Endothelial cell of umbilical vein (primary cell): ENCODE results near the gene SIDT1. TPM values are rescaled to one million over a fixed set of nuclear protein-coding genes. Genes with fewer than 3 reads are reported as not detected.

ENCODE experiments used
- BruUV-seq: library from RNA; stranded (reverse); fragments of 400-500 nt; replicated peaks from 2 replicates; lab custom pipeline; 2021; lab: Mats Ljungman, UMichigan
- CTCF ChIA-PET: fragments of 300-600, 350-600 bp; sonication (Branson Sonifier 250); formaldehyde crosslinking; loops from one replicate; lab custom pipeline; 2021; ENCODE audit warnings: antibody characterized with exemption, inconsistent platforms; lab: Charles Lee
- POLR2A ChIA-PET: fragments of 300-600, 350-600 bp; sonication (Branson Sonifier 250); formaldehyde crosslinking; loops from one replicate; lab custom pipeline; 2021; ENCODE audit warnings: antibody characterized with exemption, inconsistent platforms; lab: Charles Lee
- DNase-seq: peaks from one replicate; pipeline ENCODE4 v3.0.0-alpha.2; 2011; ENCODE audit warnings: low read depth, low spot score
- FAIRE-seq: peaks from 2 replicates; lab custom pipeline; 2011; peaks lifted over from hg19 to GRCh38; lab: Jason Lieb, UNC
- H2AFZ ChIP-seq: 2 replicates; pipeline ENCODE4 v1.6.0; 2012; ENCODE audit warnings: low read depth, low read length, control low read depth, inconsistent platforms
- H3K27ac ChIP-seq: 2 replicates; pipeline ENCODE4 v1.5.1; 2011; ENCODE audit warnings: low read depth, mild to moderate bottlenecking, control low read depth, low read length, moderate library complexity; ENCODE audit not compliant: insufficient read depth
- H3K27me3 ChIP-seq, 2 experiments: 2 replicates each; pipeline versions ENCODE4 v1.6.0 to v1.6.1; 2011; ENCODE audit warnings: low read length in 2 of 2, mixed read lengths in 1 of 2; ENCODE audit not compliant: control insufficient read depth in 2 of 2, insufficient read depth in 2 of 2
- H3K36me3 ChIP-seq, 2 experiments: 2 replicates in 1 of 2; 3 replicates in 1 of 2; pipeline ENCODE4 v1.5.1; 2011; ENCODE audit warnings: low read length in 2 of 2, mild to moderate bottlenecking in 1 of 2, moderate library complexity in 1 of 2; ENCODE audit not compliant: control insufficient read depth in 2 of 2, insufficient read depth in 2 of 2; ENCODE audit errors: extremely low read depth in 1 of 2
- H3K4me1 ChIP-seq: 3 replicates; pipeline ENCODE4 v1.5.1; 2011; ENCODE audit warnings: mild to moderate bottlenecking, low read length; ENCODE audit not compliant: control insufficient read depth, insufficient read depth; ENCODE audit errors: extremely low read depth
- H3K4me2 ChIP-seq: 2 replicates; pipeline ENCODE4 v1.6.1; 2011; ENCODE audit warnings: low read length, control low read depth, mixed read lengths; ENCODE audit not compliant: insufficient read depth
- H3K4me3 ChIP-seq, 3 experiments: fragments of 200-600 bp in 1 of 3; sonication (generic), shearing (Covaris generic) in 1 of 3; replicated peaks in 1 of 3; 2 replicates each; pipeline ENCODE4 v1.5.1; 2011 to 2016; ENCODE audit warnings: control low read depth in 3 of 3, low read length in 3 of 3, mild to moderate bottlenecking in 2 of 3, inconsistent platforms in 1 of 3, low read depth in 1 of 3, moderate library complexity in 1 of 3; ENCODE audit not compliant: insufficient read depth in 1 of 3
- H3K79me2 ChIP-seq: 2 replicates; pipeline ENCODE4 v1.6.0; 2012; ENCODE audit warnings: low read length, inconsistent platforms; ENCODE audit not compliant: control insufficient read depth, insufficient read depth
- H3K9ac ChIP-seq: replicated peaks from 2 replicates; pipeline ENCODE3; 2011; ENCODE audit warnings: low read length, control low read depth; ENCODE audit not compliant: insufficient read depth; ENCODE audit errors: extremely low read depth
- H3K9me1 ChIP-seq: replicated peaks from 3 replicates; pipeline ENCODE4 v1.6.0; 2011; ENCODE audit warnings: mild to moderate bottlenecking, low read length; ENCODE audit not compliant: control insufficient read depth, insufficient read depth; ENCODE audit errors: extremely low read depth
- H3K9me3 ChIP-seq: replicated peaks from 2 replicates; pipeline ENCODE4 v1.5.1; 2012; ENCODE audit warnings: low read length, inconsistent platforms; ENCODE audit not compliant: control insufficient read depth, insufficient read depth
- H4K20me1 ChIP-seq: replicated peaks from 2 replicates; pipeline ENCODE3; 2011; ENCODE audit warnings: mild to moderate bottlenecking, low read length; ENCODE audit not compliant: control insufficient read depth, insufficient read depth; ENCODE audit errors: extremely low read depth
- EZH2 ChIP-seq: IDR thresholded peaks from 2 replicates; pipeline ENCODE4 v1.6.1; 2012; ENCODE audit warnings: borderline replicate concordance, low read depth, mild to moderate bottlenecking, moderate library complexity, low read length, inconsistent platforms; ENCODE audit not compliant: severe bottlenecking
- FOS ChIP-seq: IDR thresholded peaks from 2 replicates; pipeline ENCODE4 v1.6.1; 2011; ENCODE audit warnings: mild to moderate bottlenecking, low read length, moderate library complexity, borderline replicate concordance; ENCODE audit not compliant: insufficient read depth
- GATA2 ChIP-seq: IDR thresholded peaks from 2 replicates; pipeline ENCODE4 v1.7.0; 2011; ENCODE audit warnings: low read depth, mild to moderate bottlenecking, moderate library complexity, mixed read lengths, low read length; ENCODE audit not compliant: insufficient read length, insufficient read depth
- JUN ChIP-seq: IDR thresholded peaks from 2 replicates; pipeline ENCODE4 v1.6.1; 2011; ENCODE audit warnings: borderline replicate concordance, low read depth; ENCODE audit not compliant: insufficient read length, insufficient read depth
- MYC ChIP-seq: IDR thresholded peaks from one replicate; pipeline ENCODE4 v1.6.1; 2011; ENCODE audit warnings: mild to moderate bottlenecking, low read depth, low read length
- POLR2A ChIP-seq: IDR thresholded peaks from 2 replicates; pipeline ENCODE4 v1.6.1; 2012; ENCODE audit warnings: low read depth, mild to moderate bottlenecking, control low read depth, low read length
- POLR2AphosphoS5 ChIP-seq: IDR thresholded peaks from 2 replicates; pipeline ENCODE4 v1.6.1; 2012; ENCODE audit warnings: low read depth, mild to moderate bottlenecking, control low read depth, low read length, moderate library complexity; ENCODE audit not compliant: insufficient read depth
- dilution Hi-C: fragments of 300-500 bp; cut with MboI; formaldehyde crosslinking; loops from one replicate; pipeline ENCODE4 v1.15.0; 2019; ENCODE audit warnings: low sequenced_read_pairs; ENCODE audit not compliant: extremely low pct_ligation_motif_present
- intact Hi-C: fragments of 100-400 bp; cut with micrococcal nuclease; formaldehyde crosslinking; loops from one replicate; pipeline ENCODE4 v1.10.0; 2022
- polyA plus RNA-seq, 4 experiments: library from polyadenylated mRNA; depleted of rRNA in 3 of 4; stranded (reverse) in 3 of 4; unstranded in 1 of 4; fragments of >200 nt; gene quantifications; 2 replicates each; pipeline versions ENCODE4 v1.2.1 to v1.2.3, GENCODE V29; 2011 to 2012; ENCODE audit warnings: missing spikeins in 1 of 4
- total RNA-seq: library from RNA; stranded (reverse); gene quantifications from 2 replicates; pipeline ENCODE4 v1.2.3, GENCODE V29; 2021
- TF ChIP-seq, protein P1 (sequence below): IDR thresholded peaks from 2 replicates; pipeline ENCODE4 v1.6.1; 2011; ENCODE audit not compliant: insufficient read depth, insufficient read length
- TF ChIP-seq, protein P2 (sequence below), 2 donors: IDR thresholded peaks; 1 replicate in 1 of 2; 2 replicates in 1 of 2; pipeline ENCODE4 v1.5.1; 2011; ENCODE audit warnings: low read length in 2 of 2, mild to moderate bottlenecking in 2 of 2, moderate library complexity in 2 of 2, control low read depth in 1 of 2, inconsistent platforms in 1 of 2, low read depth in 1 of 2; ENCODE audit not compliant: insufficient read depth in 1 of 2; ENCODE audit errors: extremely low read depth in 1 of 2

The SIDT1 gene
- total and polyA plus RNA-seq, 2 donors (not counting 3 experiments of a cell fraction or from before 2014, with no cell fraction given), result 0.07 TPM; not detected in 1

DNA sequence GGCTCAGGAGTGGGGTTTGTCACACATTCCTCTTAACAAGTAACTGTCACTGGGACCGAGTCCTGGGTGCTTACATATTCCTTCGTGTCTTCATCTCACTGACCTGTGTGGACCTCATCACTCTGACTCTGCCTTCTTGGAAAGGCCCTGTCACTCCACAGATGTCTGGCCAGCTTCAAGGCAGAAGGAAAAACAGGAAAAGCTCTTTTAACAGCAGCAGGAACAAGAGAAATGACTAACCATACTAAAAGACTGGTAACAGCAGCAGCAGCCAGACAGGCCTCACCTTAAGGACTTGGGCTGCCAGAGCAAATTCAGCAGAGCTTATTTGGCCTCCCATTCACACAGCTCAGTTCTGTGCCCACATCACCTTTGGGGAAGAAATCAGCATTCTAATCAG, 96.0 kb downstream of the SIDT1 start:
- FAIRE-seq, result peak; percentile 31
- no TSS peak for BruUV-seq
- no peaks in the 10 kb centered on the region for H3K9me1 ChIP-seq
- dilution Hi-C loops (no loop called here), intact Hi-C loops (loop anchor here (5.0 to 10.0 kb wide), 3 partner anchors 294 to 986 kb away; partner anchors contain the start of gene CCDC80)
- no peaks in the 10 kb centered on the region for H3K79me2 ChIP-seq
- H3K27ac ChIP-seq, result no peak overlapping the region
- H3K4me1 ChIP-seq, result peaks cover 4% of the 10 kb centered on the region
- H3K9ac ChIP-seq, result no peak overlapping the region
- H3K27me3 ChIP-seq, result peaks cover 14 to 20% of the 10 kb centered on the region in 2 experiments
- ChIA-PET POLR2A (no interaction called here), CTCF (interaction anchor here (0.8 to 5.2 kb wide), 12 partner anchors 8 to 446 kb away, joined by 3 to 71 read pairs (median 6); partner anchors contain the start of genes NAA50 and SPICE1)
- H4K20me1 ChIP-seq, result no peaks in the 10 kb centered on the region
- peak; percentile 70 for DNase-seq
- no peaks in the 10 kb centered on the region for H3K36me3 ChIP-seq
- peak overlapping the region; percentile 56 for H2AFZ ChIP-seq
- no peak overlapping the region for H3K4me2 ChIP-seq
- no peak for TF ChIP-seq GATA2
- TF ChIP-seq POLR2A, result no peak
- no peak for TF ChIP-seq JUN
- no peak for TF ChIP-seq EZH2
- TF ChIP-seq, protein P1, sequence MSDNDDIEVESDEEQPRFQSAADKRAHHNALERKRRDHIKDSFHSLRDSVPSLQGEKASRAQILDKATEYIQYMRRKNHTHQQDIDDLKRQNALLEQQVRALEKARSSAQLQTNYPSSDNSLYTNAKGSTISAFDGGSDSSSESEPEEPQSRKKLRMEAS, result no peak
- no peak for TF ChIP-seq POLR2AphosphoS5
- TF ChIP-seq, protein P2, sequence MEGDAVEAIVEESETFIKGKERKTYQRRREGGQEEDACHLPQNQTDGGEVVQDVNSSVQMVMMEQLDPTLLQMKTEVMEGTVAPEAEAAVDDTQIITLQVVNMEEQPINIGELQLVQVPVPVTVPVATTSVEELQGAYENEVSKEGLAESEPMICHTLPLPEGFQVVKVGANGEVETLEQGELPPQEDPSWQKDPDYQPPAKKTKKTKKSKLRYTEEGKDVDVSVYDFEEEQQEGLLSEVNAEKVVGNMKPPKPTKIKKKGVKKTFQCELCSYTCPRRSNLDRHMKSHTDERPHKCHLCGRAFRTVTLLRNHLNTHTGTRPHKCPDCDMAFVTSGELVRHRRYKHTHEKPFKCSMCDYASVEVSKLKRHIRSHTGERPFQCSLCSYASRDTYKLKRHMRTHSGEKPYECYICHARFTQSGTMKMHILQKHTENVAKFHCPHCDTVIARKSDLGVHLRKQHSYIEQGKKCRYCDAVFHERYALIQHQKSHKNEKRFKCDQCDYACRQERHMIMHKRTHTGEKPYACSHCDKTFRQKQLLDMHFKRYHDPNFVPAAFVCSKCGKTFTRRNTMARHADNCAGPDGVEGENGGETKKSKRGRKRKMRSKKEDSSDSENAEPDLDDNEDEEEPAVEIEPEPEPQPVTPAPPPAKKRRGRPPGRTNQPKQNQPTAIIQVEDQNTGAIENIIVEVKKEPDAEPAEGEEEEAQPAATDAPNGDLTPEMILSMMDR (IDR thresholded peaks at IDR 0.05; ENCODE audit: extremely low read depth in 1 of 2, insufficient read depth in 1 of 2, low read depth in 1 of 2, low read length in 2 of 2), result no peak
- TF ChIP-seq MYC, result no peak
- TF ChIP-seq FOS, result no peak
- H3K4me3 ChIP-seq, result no peak overlapping the region
- no peaks in the 10 kb centered on the region for H3K9me3 ChIP-seq
